GM18867 (cell line): ENCODE data around the gene CACUL1.
"Not testable (repeated sequence)": the region's sequence is repeated elsewhere in the genome, so short reads cannot be mapped to it uniquely, and the experiment has no call there.

Experiments
- ATAC-seq: cut with Tn5 transposase; IDR thresholded peaks from one replicate; pipeline ENCODE4 v1.9.1; 2021; ENCODE audit warnings: mild to moderate bottlenecking, moderate library complexity; ENCODE audit not compliant: unreplicated experiment

CACUL1 gene

GRCh38 chr10:118658762-118659161 lies 96.0 kb downstream of the CACUL1 start:
- ATAC-seq, result no peak

GRCh38 chr10:118658168-118658567 lies 96.6 kb downstream of the CACUL1 start:
- not testable (repeated sequence) for ATAC-seq

GRCh38 chr10:118645294-118645693 lies 109.5 kb downstream of the CACUL1 start:
- not testable (repeated sequence) for ATAC-seq

GRCh38 chr10:118642228-118642627 lies 112.5 kb downstream of the CACUL1 start:
- ATAC-seq, result no peak

- ATAC-seq, result no peak
These were observed 116.1 kb downstream of the CACUL1 start for GRCh38 chr10:118638680-118639079.

GRCh38 chr10:118635674-118636402 lies 118.9 kb downstream of the CACUL1 start:
- no peak for ATAC-seq

GRCh38 chr10:118633786-118634185 lies 121.0 kb downstream of the CACUL1 start:
- no peak for ATAC-seq

- ATAC-seq, result no peak
These were observed 125.6 kb downstream of the CACUL1 start for GRCh38 chr10:118629211-118629610.

- no peak for ATAC-seq
These were observed 126.4 kb downstream of the CACUL1 start for GRCh38 chr10:118628397-118628796.

GRCh38 chr10:118626953-118627352 lies 127.8 kb downstream of the CACUL1 start:
- ATAC-seq, result no peak
